Stimulated activated CD8-positive, alpha-beta memory T cell treated with anti-CD3 and anti-CD28 coated beads, Interleukin-7, amount 100 ng/mL, for 4 hours (primary cell): ENCODE measurements around the gene PDCL2.

ENCODE experiments used
- DNase-seq, 2 donors: peaks; one replicate each; pipeline ENCODE4 v3.0.0-alpha.2; 2020; ENCODE audit warnings: low read depth in 2 of 2

Gene PDCL2

DNA sequence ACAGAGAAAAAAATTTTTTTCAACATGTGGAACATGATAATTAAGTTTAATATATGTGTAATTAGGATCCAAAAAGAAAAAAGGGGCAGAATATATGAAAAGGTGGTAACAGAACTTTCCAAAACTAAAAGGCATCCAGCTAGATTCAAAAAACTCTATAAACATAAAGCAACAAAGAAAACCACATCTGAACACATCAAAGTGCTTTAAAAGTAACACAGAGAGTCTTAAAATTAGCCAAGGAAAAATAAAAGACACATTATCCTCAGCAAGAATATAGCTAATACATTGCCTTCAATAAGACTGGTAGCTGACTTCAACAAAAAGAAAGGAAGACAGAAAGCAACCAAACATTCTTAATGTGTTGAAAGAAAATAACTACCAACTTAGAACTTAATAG lies 53.5 kb downstream of the PDCL2 start:
- no peak for DNase-seq

GRCh38 chr4:55534306-55534705 lies 57.7 kb downstream of the PDCL2 start:
- no peak for DNase-seq

DNA sequence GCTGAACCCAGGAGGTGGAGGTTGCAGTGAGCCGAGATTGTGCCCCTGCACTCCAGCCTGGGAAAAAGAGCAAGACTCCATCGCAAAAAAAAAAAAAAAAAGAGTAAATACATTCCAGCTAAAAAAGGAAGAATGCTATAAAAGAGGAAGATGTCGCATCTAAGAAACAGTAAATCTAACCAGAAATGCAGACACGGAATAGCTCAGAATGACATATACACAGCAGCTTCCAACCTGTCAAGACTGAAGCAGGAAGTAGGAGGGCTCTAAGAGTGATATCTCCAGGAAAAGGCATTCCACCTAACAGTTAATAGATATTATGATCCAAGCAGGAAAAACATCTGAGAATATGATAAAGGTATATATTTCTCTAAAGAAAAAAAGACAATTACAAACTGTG lies 61.4 kb downstream of the PDCL2 start:
- DNase-seq = no peak

DNA sequence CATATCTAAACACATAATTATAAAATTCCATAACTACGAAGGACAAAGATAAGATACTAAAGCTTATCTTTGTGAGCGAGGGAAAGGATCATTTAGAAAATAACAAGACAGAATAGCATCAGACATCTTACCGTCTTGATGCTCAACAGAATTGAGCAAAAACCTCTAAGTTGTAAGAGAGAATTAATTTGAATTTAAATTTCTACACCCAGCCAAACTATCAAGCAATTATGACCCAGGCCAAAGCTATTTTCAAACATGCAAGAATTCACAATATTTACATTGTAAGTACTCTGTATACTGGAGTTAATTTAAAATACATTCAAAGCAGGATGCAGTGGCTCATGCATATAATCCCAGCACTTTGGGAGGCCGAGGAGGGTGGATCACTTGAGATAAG lies 61.9 kb downstream of the PDCL2 start:
- DNase-seq = no peak

- no peak for DNase-seq
Observed at GRCh38 chr4:55528491-55528890, 63.6 kb downstream of the PDCL2 start.

DNA sequence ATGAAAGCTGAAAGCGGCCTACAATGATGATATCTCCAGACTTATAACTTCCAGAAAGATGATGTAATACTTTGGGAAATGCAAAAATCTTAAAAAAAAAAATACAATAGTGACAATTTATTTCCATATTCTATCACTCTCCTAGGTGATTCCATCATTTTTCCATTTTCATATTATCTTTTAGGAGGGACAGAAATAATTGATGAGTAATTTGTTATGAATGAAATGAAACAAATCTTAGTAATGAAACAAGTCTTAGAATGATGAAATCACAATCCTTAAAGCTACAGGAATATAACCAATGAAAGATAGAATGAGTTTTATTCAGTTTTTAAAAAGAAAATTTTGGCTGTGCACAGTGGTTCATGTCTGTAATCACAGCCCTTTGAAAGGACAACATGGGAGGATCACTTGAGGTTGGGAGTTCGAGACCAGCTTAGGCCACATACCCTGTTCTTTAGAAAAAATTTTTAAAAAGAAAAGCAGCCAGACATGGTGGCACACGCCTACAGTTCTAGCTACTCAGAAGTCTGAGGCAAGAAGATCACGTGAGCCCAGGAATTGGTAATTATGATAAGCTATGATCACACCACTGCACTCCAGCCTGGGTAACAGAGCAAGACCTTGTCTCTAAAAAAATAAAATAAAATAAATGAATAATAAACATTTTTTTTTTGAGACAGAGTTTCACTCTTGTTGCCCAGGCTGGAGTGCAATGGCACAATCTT lies 67.0 kb downstream of the PDCL2 start:
- DNase-seq = no peak

- no peak for DNase-seq
Observed at GRCh38 chr4:55518442-55518841, 73.6 kb downstream of the PDCL2 start.

DNA sequence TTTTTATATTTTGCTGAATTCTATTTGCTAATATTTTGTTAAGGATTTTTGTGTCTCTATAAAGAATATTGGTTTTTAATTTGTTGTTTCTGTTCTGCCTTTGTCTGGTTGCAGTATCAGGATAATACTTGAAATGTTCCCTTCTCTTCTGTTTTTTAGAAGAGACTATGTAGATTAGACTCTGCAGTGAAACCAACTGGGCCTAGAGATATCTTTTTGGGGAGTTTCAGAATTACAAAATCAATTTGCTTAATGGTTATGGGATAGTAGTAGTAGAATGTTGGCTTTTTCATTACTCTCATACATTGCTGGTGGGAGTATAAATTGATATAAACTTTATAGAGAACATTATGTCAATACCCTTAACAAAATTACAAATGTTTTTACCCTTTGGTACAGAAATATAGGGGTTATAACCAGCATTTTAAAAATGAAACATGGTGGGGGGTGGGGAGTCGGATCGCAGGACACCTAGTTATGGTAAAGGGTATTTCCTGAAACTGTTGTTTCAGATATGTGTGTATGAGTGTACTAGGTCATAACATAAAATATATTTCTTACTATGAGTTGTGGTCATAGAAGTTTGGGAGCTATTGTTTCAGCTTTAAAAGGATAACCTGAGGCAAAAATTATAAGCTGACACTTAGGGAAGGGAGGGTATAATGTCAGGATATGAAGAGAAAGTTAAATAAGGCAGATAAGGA lies 74.4 kb downstream of the PDCL2 start:
- no peak for DNase-seq

DNA sequence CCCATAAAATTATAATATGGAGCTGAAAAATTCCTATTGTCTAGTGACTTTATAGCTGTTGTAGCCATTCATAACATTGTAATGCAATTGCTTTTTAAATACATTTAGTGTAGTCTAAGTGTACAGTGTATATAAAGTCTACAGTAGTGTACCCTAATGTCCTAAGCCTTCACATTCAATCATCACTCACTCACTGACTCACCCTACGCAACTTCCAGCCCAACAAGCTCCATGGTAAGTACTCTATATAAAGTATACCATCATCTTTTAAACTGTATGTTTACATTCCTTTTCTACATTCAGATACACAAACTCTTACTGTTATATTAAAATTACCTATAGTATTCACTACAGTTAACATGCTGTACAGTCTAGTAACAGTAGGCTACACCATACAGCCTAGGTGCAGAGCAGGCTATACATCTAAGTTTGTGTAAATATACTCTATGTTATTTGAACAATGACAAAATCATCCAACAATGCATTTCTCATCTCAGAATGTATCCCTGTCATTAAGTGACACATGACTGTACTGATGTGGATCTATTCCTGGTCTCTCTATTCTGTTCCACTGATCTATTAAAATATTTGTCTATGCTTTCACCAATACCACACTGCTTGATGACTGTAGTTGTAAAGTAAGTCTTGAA lies 79.0 kb downstream of the PDCL2 start:
- no peak for DNase-seq

GRCh38 chr4:55512077-55512476 lies 80.0 kb downstream of the PDCL2 start:
- no peak for DNase-seq

GRCh38 chr4:55510685-55511084 lies 81.4 kb downstream of the PDCL2 start:
- DNase-seq = no peak

DNA sequence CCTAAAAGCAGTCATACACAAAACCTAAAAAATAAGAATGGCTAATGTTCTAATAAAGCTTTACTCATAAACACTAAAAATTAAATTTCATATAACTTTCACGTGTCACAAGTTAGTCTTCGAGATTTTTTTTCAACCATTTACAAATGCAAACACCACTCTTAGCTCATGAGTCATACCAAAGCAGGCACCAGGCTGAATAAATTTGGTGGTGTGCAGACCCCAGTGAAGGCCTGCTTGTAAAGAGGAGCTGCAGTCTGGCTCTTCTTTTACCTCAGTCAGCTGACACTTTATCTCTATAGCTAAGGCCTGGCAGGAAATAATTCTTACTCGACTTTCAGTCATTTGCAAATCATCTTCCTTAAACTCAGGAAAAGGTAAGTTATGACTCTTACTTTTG lies 82.8 kb downstream of the PDCL2 start:
- no peak for DNase-seq

- DNase-seq = no peak
Observed at GRCh38 chr4:55507612-55508011, 84.4 kb downstream of the PDCL2 start.
